Vagina (tissue), 2 donors: ENCODE measurements around the gene KDM4B.

ENCODE experiments used
- POLR2A ChIP-seq, 2 donors: fragments of 450-650 bp; IDR thresholded peaks; one replicate each; pipeline ENCODE4 v1.6.1; 2017; ENCODE audit warnings: antibody characterized with exemption in 2 of 2, mild to moderate bottlenecking in 2 of 2, moderate library complexity in 2 of 2
- TF ChIP-seq, protein P1 (sequence below), 3 experiments: fragments of 450-650 bp in 2 of 3; fragments of 200-600 bp in 1 of 3; sonication (generic) in 1 of 3; IDR thresholded peaks; one replicate each; pipeline ENCODE4 v1.5.1; 2017 to 2019; ENCODE audit warnings: antibody characterized with exemption in 3 of 3, mild to moderate bottlenecking in 2 of 3, moderate library complexity in 2 of 3

GRCh38 chr19:5068233-5069072 is 99.5 kb downstream of the KDM4B start:
- TF ChIP-seq, protein P1, sequence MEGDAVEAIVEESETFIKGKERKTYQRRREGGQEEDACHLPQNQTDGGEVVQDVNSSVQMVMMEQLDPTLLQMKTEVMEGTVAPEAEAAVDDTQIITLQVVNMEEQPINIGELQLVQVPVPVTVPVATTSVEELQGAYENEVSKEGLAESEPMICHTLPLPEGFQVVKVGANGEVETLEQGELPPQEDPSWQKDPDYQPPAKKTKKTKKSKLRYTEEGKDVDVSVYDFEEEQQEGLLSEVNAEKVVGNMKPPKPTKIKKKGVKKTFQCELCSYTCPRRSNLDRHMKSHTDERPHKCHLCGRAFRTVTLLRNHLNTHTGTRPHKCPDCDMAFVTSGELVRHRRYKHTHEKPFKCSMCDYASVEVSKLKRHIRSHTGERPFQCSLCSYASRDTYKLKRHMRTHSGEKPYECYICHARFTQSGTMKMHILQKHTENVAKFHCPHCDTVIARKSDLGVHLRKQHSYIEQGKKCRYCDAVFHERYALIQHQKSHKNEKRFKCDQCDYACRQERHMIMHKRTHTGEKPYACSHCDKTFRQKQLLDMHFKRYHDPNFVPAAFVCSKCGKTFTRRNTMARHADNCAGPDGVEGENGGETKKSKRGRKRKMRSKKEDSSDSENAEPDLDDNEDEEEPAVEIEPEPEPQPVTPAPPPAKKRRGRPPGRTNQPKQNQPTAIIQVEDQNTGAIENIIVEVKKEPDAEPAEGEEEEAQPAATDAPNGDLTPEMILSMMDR (IDR thresholded peaks at IDR 0.05): no peak
- no peak for TF ChIP-seq POLR2A (IDR thresholded peaks at IDR 0.05)
